NT2/D1 (cell line): ENCODE results near the gene PDIA6.

Experiments used
- SUZ12 ChIP-seq: IDR thresholded peaks from 2 replicates; pipeline ENCODE4 v1.6.1; 2011; ENCODE audit not compliant: insufficient read length, insufficient read depth; ENCODE audit errors: extremely low read depth
- ZNF274 ChIP-seq: IDR thresholded peaks from 2 replicates; pipeline ENCODE4 v1.6.1; 2011; ENCODE audit warnings: mild to moderate bottlenecking, low read depth, low read length

GRCh38 chr2:10742666-10743065 is 69.9 kb downstream of the PDIA6 start:
- no peak for TF ChIP-seq SUZ12
- TF ChIP-seq ZNF274 = no peak
